ENCODE data around the gene NFATC2.

DNA sequence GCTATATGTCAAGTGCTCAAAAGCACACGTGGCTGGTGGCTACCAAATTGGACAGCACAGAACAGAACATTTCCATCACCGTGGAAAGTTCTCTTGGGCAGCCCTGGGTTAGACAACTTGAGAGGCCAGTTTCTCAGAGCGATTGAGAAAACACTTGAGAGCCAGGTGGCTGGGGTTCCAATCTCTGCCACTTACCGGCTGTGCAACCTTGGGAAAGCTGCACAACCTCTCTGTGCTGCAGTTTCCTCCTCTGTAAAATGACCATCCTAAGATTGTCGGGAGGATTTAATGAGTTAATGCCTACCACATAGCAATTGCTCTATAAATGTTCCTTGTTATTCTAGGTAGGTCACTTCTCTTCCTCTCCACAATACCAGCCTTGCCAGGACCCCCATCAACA lies 25.1 kb upstream of the NFATC2 start:
- TF ChIP-seq, protein P1, sequence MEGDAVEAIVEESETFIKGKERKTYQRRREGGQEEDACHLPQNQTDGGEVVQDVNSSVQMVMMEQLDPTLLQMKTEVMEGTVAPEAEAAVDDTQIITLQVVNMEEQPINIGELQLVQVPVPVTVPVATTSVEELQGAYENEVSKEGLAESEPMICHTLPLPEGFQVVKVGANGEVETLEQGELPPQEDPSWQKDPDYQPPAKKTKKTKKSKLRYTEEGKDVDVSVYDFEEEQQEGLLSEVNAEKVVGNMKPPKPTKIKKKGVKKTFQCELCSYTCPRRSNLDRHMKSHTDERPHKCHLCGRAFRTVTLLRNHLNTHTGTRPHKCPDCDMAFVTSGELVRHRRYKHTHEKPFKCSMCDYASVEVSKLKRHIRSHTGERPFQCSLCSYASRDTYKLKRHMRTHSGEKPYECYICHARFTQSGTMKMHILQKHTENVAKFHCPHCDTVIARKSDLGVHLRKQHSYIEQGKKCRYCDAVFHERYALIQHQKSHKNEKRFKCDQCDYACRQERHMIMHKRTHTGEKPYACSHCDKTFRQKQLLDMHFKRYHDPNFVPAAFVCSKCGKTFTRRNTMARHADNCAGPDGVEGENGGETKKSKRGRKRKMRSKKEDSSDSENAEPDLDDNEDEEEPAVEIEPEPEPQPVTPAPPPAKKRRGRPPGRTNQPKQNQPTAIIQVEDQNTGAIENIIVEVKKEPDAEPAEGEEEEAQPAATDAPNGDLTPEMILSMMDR (IDR thresholded peaks at IDR 0.05; ENCODE audit: low read depth, low read length): no peak
- no peak for TF ChIP-seq EZH2phosphoT487 (IDR thresholded peaks at IDR 0.05; ENCODE audit: low read depth)

All from OCI-LY3 (cell line).